ENCODE measurements around the gene ENTHD1.
"Not testable (repeated sequence)": the region's sequence is repeated elsewhere in the genome, so short reads cannot be mapped to it uniquely, and the experiment has no call there.

The ENTHD1 gene

GRCh38 chr22:39925909-39926679 lies 32.5 kb upstream of the ENTHD1 start:
- no peak for DNase-seq (ENCODE audit: low read depth in 1 of 2, low spot score in 1 of 2)

GRCh38 chr22:39925273-39925672 lies 31.7 kb upstream of the ENTHD1 start:
- no peak for DNase-seq (ENCODE audit: low read depth in 1 of 2, low spot score in 1 of 2)

- no peak for DNase-seq (ENCODE audit: low read depth in 1 of 2, low spot score in 1 of 2)
Observed at GRCh38 chr22:39924286-39924685, 30.7 kb upstream of the ENTHD1 start.

- no peak for DNase-seq (ENCODE audit: low read depth in 1 of 2, low spot score in 1 of 2)
Observed at GRCh38 chr22:39923696-39924095, 30.1 kb upstream of the ENTHD1 start.

- DNase-seq (ENCODE audit: low read depth in 1 of 2, low spot score in 1 of 2): peak in 1 of 2 donors; percentile 52
Observed at GRCh38 chr22:39920134-39920743, 26.7 kb upstream of the ENTHD1 start.

- no peak for DNase-seq (ENCODE audit: low read depth in 1 of 2, low spot score in 1 of 2)
Observed at GRCh38 chr22:39917776-39918495, 24.4 kb upstream of the ENTHD1 start.

GRCh38 chr22:39917197-39917643 lies 23.7 kb upstream of the ENTHD1 start:
- no peak for DNase-seq (ENCODE audit: low read depth in 1 of 2, low spot score in 1 of 2)

- DNase-seq (ENCODE audit: low read depth in 1 of 2, low spot score in 1 of 2): no peak
Observed at GRCh38 chr22:39916496-39916895, 22.9 kb upstream of the ENTHD1 start.

GRCh38 chr22:39915295-39915726 lies 21.8 kb upstream of the ENTHD1 start:
- DNase-seq (ENCODE audit: low read depth in 1 of 2, low spot score in 1 of 2): no peak

- DNase-seq (ENCODE audit: low read depth in 1 of 2, low spot score in 1 of 2): no peak
Observed at GRCh38 chr22:39914584-39914983, 21.0 kb upstream of the ENTHD1 start.

- DNase-seq (ENCODE audit: low read depth in 1 of 2, low spot score in 1 of 2): no peak
Observed at GRCh38 chr22:39913886-39914285, 20.3 kb upstream of the ENTHD1 start.

GRCh38 chr22:39913321-39913720 lies 19.8 kb upstream of the ENTHD1 start:
- no peak for DNase-seq (ENCODE audit: low read depth in 1 of 2, low spot score in 1 of 2)

- no peak for DNase-seq (ENCODE audit: low read depth in 1 of 2, low spot score in 1 of 2)
Observed at GRCh38 chr22:39910876-39911613, 17.5 kb upstream of the ENTHD1 start.

GRCh38 chr22:39908737-39909136 lies 15.2 kb upstream of the ENTHD1 start:
- DNase-seq (ENCODE audit: low read depth in 1 of 2, low spot score in 1 of 2): no peak

GRCh38 chr22:39908136-39908535 lies 14.6 kb upstream of the ENTHD1 start:
- no peak for DNase-seq (ENCODE audit: low read depth in 1 of 2, low spot score in 1 of 2)

- no peak for DNase-seq (ENCODE audit: low read depth in 1 of 2, low spot score in 1 of 2)
Observed at GRCh38 chr22:39907605-39908097, 14.1 kb upstream of the ENTHD1 start.

GRCh38 chr22:39907047-39907446 lies 13.5 kb upstream of the ENTHD1 start:
- no peak for DNase-seq (ENCODE audit: low read depth in 1 of 2, low spot score in 1 of 2)

- no peak for DNase-seq (ENCODE audit: low read depth in 1 of 2, low spot score in 1 of 2)
Observed at GRCh38 chr22:39906207-39906606, 12.6 kb upstream of the ENTHD1 start.

- DNase-seq (ENCODE audit: low read depth in 1 of 2, low spot score in 1 of 2): no peak
Observed at GRCh38 chr22:39905687-39906086, 12.1 kb upstream of the ENTHD1 start.

GRCh38 chr22:39904862-39905261 lies 11.3 kb upstream of the ENTHD1 start:
- no peak for DNase-seq (ENCODE audit: low read depth in 1 of 2, low spot score in 1 of 2)

- not testable (repeated sequence) for DNase-seq (ENCODE audit: low read depth in 1 of 2, low spot score in 1 of 2)
Observed at GRCh38 chr22:39904024-39904423, 10.5 kb upstream of the ENTHD1 start.

Data from activated T-helper 1 cell treated with anti-CD3 and anti-CD28 coated beads, Interleukin-2, amount 50 U/mL, for 16 hours (primary cell).